Measurements from ENCODE around the gene GPER1. TPM values are rescaled to one million over a fixed set of nuclear protein-coding genes. Genes with fewer than 3 reads are reported as not detected.

GPER1 gene
- total RNA-seq, 2 experiments from 2014 or later, result 0.13 TPM; not detected in 1

GRCh38 chr7:1074593-1075431, 13.1 kb upstream of the GPER1 start:
- no peak overlapping the region for H3K27ac Mint-ChIP-seq
- ATAC-seq, result no peak
- no peaks in the 10 kb centered on the region for H3K36me3 Mint-ChIP-seq (ENCODE audit: low read depth)
- no peaks in the 10 kb centered on the region for H3K4me1 Mint-ChIP-seq (ENCODE audit: low read depth)
- no peaks in the 10 kb centered on the region for H3K27me3 Mint-ChIP-seq (ENCODE audit: low read depth)
- H3K4me3 Mint-ChIP-seq, result no peak overlapping the region
- no peaks in the 10 kb centered on the region for H3K9me3 Mint-ChIP-seq (ENCODE audit: insufficient read depth)
- ChIA-PET CTCF (interaction anchor here (1.4 to 2.3 kb wide), 2 partner anchors 9 to 11 kb away, joined by 6 to 7 read pairs; no protein-coding TSS in a partner anchor), POLR2A (interaction anchor here (0.6 to 0.7 kb wide), 2 partner anchors 22 to 1020 kb away, joined by 3 to 6 read pairs; no protein-coding TSS in a partner anchor)
- no peak for DNase-seq

- no peak overlapping the region for H3K27ac Mint-ChIP-seq
- POLR2A ChIA-PET, result no interaction called here
- H3K4me3 Mint-ChIP-seq, result no peak overlapping the region
- H3K9me3 Mint-ChIP-seq (ENCODE audit: insufficient read depth), result no peaks in the 10 kb centered on the region
- H3K4me1 Mint-ChIP-seq (ENCODE audit: low read depth), result no peaks in the 10 kb centered on the region
- CTCF ChIA-PET, result interaction anchor here (1.3 to 2.3 kb wide), 3 partner anchors 10 to 11 kb away, joined by 4 to 7 read pairs (median 6); no protein-coding TSS in a partner anchor
- H3K36me3 Mint-ChIP-seq (ENCODE audit: low read depth), result no peaks in the 10 kb centered on the region
- DNase-seq, result no peak
- H3K27me3 Mint-ChIP-seq (ENCODE audit: low read depth), result no peaks in the 10 kb centered on the region
- ATAC-seq, result no peak
These were observed 11.5 kb upstream of the GPER1 start for GRCh38 chr7:1076184-1077072.

- ChIA-PET POLR2A (no interaction called here), CTCF (interaction anchor here (1.5 kb wide), 1 partner anchor 85 kb away, joined by 3 read pairs; no protein-coding TSS in a partner anchor)
- ATAC-seq, result no peak
- H3K9me3 Mint-ChIP-seq (ENCODE audit: insufficient read depth), result no peaks in the 10 kb centered on the region
- no peak overlapping the region for H3K4me3 Mint-ChIP-seq
- no peaks in the 10 kb centered on the region for H3K4me1 Mint-ChIP-seq (ENCODE audit: low read depth)
- no peak for DNase-seq
- no peaks in the 10 kb centered on the region for H3K36me3 Mint-ChIP-seq (ENCODE audit: low read depth)
- H3K27me3 Mint-ChIP-seq (ENCODE audit: low read depth), result no peaks in the 10 kb centered on the region
- H3K27ac Mint-ChIP-seq, result no peak overlapping the region
These were observed 9.4 kb upstream of the GPER1 start for GRCh38 chr7:1078519-1078918.

- no peak for ATAC-seq
- CTCF ChIA-PET, result no interaction called here
- Mint-ChIP-seq H3K4me1 (ENCODE audit: low read depth) (no peaks in the 10 kb centered on the region), H3K4me3 (no peak overlapping the region), H3K27ac (no peak overlapping the region), H3K9me3 (ENCODE audit: insufficient read depth) (no peaks in the 10 kb centered on the region), H3K36me3 (ENCODE audit: low read depth) (no peaks in the 10 kb centered on the region), H3K27me3 (ENCODE audit: low read depth) (no peaks in the 10 kb centered on the region)
- POLR2A ChIA-PET, result no interaction called here
- DNase-seq, result no peak
These were observed 8.9 kb upstream of the GPER1 start for GRCh38 chr7:1078985-1079384.

GRCh38 chr7:1079546-1079945, 8.4 kb upstream of the GPER1 start:
- Mint-ChIP-seq H3K4me1 (ENCODE audit: low read depth) (no peaks in the 10 kb centered on the region), H3K27ac (no peak overlapping the region), H3K9me3 (ENCODE audit: insufficient read depth) (no peaks in the 10 kb centered on the region), H3K4me3 (no peak overlapping the region), H3K27me3 (ENCODE audit: low read depth) (no peaks in the 10 kb centered on the region), H3K36me3 (ENCODE audit: low read depth) (no peaks in the 10 kb centered on the region)
- ChIA-PET POLR2A (no interaction called here), CTCF (no interaction called here)
- no peak for DNase-seq
- no peak for ATAC-seq

- Mint-ChIP-seq H3K9me3 (ENCODE audit: insufficient read depth) (no peaks in the 10 kb centered on the region), H3K4me3 (no peak overlapping the region), H3K27me3 (ENCODE audit: low read depth) (no peaks in the 10 kb centered on the region), H3K36me3 (ENCODE audit: low read depth) (no peaks in the 10 kb centered on the region), H3K27ac (no peak overlapping the region), H3K4me1 (ENCODE audit: low read depth) (no peaks in the 10 kb centered on the region)
- ChIA-PET CTCF (no interaction called here), POLR2A (no interaction called here)
- DNase-seq, result no peak
- no peak for ATAC-seq
These were observed 7.5 kb upstream of the GPER1 start for GRCh38 chr7:1080252-1080920.

- CTCF ChIA-PET, result no interaction called here
- no peaks in the 10 kb centered on the region for H3K4me1 Mint-ChIP-seq (ENCODE audit: low read depth)
These were observed 7.0 kb upstream of the GPER1 start for GRCh38 chr7:1080921-1081255.

GRCh38 chr7:1081336-1081735, 6.6 kb upstream of the GPER1 start:
- Mint-ChIP-seq H3K27me3 (ENCODE audit: low read depth) (no peaks in the 10 kb centered on the region), H3K27ac (no peak overlapping the region), H3K9me3 (ENCODE audit: insufficient read depth) (no peaks in the 10 kb centered on the region), H3K36me3 (ENCODE audit: low read depth) (no peaks in the 10 kb centered on the region), H3K4me1 (ENCODE audit: low read depth) (no peaks in the 10 kb centered on the region), H3K4me3 (no peak overlapping the region)
- ATAC-seq, result no peak
- CTCF ChIA-PET, result no interaction called here
- POLR2A ChIA-PET, result no interaction called here
- no peak for DNase-seq

More at GRCh38 chr7:1080921-1081255, 7.0 kb upstream of the GPER1 start:
- Mint-ChIP-seq H3K36me3 (ENCODE audit: low read depth) (no peaks in the 10 kb centered on the region), H3K4me3 (no peak overlapping the region), H3K27ac (no peak overlapping the region), H3K27me3 (ENCODE audit: low read depth) (no peaks in the 10 kb centered on the region), H3K9me3 (ENCODE audit: insufficient read depth) (no peaks in the 10 kb centered on the region)
- DNase-seq (no peak), ATAC-seq (no peak)
- POLR2A ChIA-PET, result no interaction called here

- ATAC-seq, result no peak
- POLR2A ChIA-PET, result no interaction called here
- H3K27ac Mint-ChIP-seq, result no peak overlapping the region
- no peaks in the 10 kb centered on the region for H3K36me3 Mint-ChIP-seq (ENCODE audit: low read depth)
- CTCF ChIA-PET, result no interaction called here
- H3K4me1 Mint-ChIP-seq (ENCODE audit: low read depth), result peaks cover 4% of the 10 kb centered on the region
- H3K27me3 Mint-ChIP-seq (ENCODE audit: low read depth), result no peaks in the 10 kb centered on the region
- DNase-seq, result no peak
- H3K4me3 Mint-ChIP-seq, result no peak overlapping the region
- H3K9me3 Mint-ChIP-seq (ENCODE audit: insufficient read depth), result no peaks in the 10 kb centered on the region
These were observed 5.9 kb upstream of the GPER1 start for GRCh38 chr7:1081931-1082401.

- Mint-ChIP-seq H3K36me3 (ENCODE audit: low read depth) (no peaks in the 10 kb centered on the region), H3K27me3 (ENCODE audit: low read depth) (no peaks in the 10 kb centered on the region), H3K9me3 (ENCODE audit: insufficient read depth) (no peaks in the 10 kb centered on the region), H3K4me3 (no peak overlapping the region), H3K27ac (no peak overlapping the region), H3K4me1 (ENCODE audit: low read depth) (peaks cover 12% of the 10 kb centered on the region)
- ATAC-seq, result no peak
- no peak for DNase-seq
- ChIA-PET CTCF (no interaction called here), POLR2A (no interaction called here)
These were observed 3.9 kb upstream of the GPER1 start for GRCh38 chr7:1083729-1084657.

- no peak for ATAC-seq
- POLR2A ChIA-PET, result no interaction called here
- Mint-ChIP-seq H3K27ac (no peak overlapping the region), H3K36me3 (ENCODE audit: low read depth) (no peaks in the 10 kb centered on the region), H3K9me3 (ENCODE audit: insufficient read depth) (no peaks in the 10 kb centered on the region), H3K27me3 (ENCODE audit: low read depth) (no peaks in the 10 kb centered on the region), H3K4me1 (ENCODE audit: low read depth) (peaks cover 12% of the 10 kb centered on the region), H3K4me3 (no peak overlapping the region)
- CTCF ChIA-PET, result interaction anchor here (0.8 to 2.2 kb wide), 7 partner anchors 19 to 92 kb away, joined by 3 to 20 read pairs (median 7); a partner anchor contains a TSS
- no peak for DNase-seq
These were observed 2.6 kb upstream of the GPER1 start for GRCh38 chr7:1085266-1085665.

Data from activated CD8-positive, alpha-beta T cell treated with anti-CD3 and anti-CD28 coated beads, Interleukin-2, amount 10 ng/mL, durations not matched to agents 7 days and 5 days (primary cell).